Endothelial cell of hepatic sinusoid (primary cell): ENCODE results near the gene A4GNT.
"Not testable (repeated sequence)": the region's sequence is repeated elsewhere in the genome, so short reads cannot be mapped to it uniquely, and the experiment has no call there.

ENCODE experiments used
- in situ Hi-C: cut with HindIII; loops from 2 replicates; pipeline ENCODE4 v1.10.0; 2017; ENCODE audit warnings: low sequenced_read_pairs

The A4GNT gene

DNA sequence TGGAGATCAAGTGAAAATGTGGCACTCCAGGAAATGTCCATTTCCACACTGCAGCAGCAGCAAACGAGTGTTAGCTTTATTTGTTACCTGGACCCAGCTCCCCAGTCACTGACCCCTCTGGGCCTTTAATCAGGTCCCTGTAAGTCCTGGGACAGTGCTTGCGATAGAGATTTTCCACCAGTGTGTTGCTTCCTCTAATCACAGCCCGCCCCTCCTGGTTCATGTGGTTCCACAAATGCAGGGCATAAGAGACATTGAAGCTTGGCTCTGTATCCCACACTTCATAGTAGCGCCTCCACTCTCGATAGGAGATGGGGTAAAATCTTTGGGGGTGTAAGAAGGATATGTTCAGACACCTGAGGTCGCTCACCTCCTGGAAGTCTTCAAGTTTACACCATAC, 8.0 kb downstream of the A4GNT start:
- in situ Hi-C loops, result no loop called here

DNA sequence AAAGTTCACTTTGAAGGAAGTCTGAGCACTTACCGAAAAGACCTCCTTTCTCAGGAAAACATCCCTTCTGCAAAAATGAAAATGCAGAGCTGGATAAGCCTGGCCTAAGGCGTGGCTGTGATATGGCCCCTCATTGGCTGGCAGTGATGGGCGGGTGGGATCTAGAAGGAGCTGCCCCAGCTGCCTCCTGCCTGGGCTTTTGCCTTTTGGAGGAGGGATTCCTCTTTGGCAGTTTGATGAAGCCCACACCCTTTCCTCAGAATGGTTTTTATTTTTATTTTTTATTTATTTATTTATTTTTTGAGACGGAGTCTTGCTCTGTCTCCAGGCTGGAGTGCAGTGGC, 12.8 kb downstream of the A4GNT start:
- in situ Hi-C loops, result no loop called here

DNA sequence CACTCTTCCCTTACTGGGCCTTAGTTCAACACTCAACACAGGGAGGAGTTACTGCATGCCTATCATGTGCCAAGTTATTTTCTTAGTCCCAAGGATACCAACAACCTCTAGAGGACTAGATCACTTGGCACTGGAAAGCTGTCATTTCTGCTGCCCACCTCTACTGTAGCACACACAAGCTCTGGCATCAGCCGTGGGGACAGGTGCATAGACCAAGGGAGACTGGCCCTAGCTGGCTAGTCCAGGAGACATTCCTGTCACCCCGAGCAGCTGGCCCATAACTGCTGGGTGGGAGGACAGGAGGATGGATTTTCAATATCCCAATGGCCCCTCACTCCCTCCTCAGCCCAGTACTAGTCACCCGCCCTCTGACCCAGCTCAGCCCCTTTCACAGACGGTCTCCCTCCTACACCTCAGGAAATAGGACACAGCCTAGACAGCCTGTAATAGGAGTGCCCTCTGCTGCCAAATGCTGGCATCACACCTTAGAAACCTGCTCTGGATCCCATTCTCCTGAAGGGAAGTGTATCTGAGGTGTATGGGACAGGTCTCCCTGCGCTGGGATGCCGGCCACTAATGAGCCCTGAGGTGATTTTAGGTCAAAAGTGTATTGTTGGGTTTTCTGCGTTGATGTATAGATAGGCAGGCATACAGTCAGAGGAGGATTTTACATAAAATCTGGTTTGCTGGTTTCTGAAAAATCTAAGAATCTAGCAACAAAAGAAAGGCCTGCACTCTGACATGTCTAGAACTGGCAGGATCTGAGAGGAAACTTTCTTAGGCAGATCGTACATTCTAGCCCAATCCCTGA, 13.4 kb downstream of the A4GNT start:
- in situ Hi-C loops, result no loop called here

DNA sequence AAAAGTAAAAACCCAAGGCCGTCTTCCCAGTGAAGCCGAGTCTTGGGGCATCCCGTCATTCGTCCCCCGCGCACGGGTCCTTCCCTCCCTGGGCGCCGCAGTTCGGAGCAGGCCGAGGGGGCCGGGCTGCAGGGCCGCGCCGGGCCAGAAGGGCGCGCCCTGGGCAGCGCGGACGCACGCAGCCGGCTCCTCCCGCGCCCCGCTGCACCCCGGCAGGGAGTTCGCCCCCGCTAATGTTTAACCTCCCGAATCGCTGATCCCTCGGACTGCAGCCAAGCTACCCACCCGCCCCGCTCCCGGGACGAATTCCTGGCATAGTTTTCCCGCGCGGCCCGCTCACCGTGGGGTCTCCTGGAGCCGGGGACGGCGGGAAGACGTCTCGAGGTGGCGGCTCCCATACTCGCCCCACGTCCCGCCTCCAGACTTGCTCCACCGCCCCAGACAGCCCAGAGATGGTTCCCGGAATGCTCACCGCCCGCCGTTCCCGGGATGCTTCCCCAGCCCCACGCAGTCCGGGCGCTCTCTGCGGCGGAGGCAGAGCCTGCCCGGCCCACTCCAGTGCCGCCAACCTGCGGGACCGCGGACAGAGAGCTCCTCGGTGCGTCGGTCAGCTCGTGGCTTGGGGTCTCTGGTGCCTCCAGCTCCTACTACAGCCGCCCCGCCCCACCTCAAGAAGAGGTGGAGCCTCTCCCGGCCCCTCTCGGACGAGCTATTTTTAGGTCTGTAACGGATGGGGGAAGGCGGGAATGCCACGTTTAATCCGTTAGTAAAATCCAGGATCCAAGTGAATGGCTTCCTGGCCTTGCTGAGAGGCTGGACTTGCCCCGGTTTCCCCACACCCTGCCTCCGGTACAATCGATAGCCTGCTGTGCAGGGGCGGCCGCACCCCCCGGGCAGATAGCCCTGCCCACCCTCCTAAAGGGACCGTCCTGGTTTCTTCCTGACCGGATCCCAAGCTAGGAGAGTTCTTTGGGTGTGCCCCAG, 16.9 kb downstream of the A4GNT start, which contains the start of gene DZIP1L:
DZIP1L (minus strand) TSS at position 621 of the 984 bp plus-strand sequence. CDS start 11,637 bp downstream, outside the sequence.
- in situ Hi-C loops, result no loop called here

DNA sequence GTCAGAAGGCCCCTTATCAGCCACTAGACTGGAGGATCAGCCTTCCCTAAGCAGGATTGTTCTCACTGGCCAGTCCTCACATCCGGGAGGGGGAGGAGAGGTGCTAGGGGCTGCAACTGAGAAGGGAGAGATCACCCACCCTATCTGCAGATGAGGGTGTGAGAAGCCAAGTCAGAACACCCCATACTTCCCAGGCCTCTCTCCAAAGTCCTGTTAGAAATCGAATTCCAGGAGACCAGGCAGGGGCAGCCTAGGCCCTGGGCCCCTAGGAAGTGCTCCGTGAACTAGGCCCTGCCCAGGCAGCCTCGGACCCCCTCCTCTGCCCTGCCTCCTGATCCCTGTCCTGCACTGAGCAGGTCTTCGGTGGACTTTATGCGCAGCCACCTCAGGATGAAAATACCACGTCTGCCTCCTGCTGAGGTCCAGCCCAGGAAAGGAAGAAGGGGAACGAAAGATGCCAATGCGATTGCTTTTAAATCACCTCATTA, 17.7 kb downstream of the A4GNT start:
- in situ Hi-C loops, result no loop called here

DNA sequence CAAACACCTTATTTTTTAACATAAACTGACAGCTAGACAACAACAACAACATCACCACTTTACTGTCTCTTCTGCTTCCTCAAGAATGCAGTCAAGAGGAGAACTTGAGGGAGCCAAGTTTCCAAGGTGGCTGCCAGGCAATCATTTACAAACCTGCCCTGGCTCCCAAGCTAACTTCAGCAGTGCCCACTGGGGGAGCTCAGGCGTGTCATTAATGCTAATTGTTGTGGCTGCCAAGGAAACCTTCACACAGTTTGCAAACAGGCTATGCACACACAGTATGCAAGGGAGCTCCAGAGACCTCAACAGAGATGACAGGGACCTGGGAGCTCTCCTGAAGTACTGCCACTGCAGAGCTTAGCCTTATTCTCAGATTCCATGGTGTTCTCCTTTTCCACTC, 18.9 kb downstream of the A4GNT start:
- in situ Hi-C loops, result no loop called here

DNA sequence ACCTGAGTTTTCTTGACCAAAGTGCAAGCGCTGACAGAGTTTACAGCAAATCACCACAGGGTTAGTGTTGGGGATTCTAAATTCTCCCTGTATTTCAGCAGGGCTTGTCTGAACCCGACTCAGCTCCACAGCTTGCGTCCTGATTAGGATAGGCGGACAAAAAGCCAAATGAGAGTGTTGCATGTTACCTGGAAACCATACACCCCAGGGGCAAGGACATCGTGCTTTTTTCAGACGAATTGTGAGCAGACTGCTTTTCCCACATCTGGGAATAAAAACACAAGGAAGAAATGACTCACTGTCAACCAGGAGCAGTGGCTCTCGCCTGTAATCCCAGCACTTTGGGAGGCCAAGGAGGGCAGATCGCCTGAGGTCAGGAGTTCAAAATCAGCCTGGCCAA, 19.8 kb downstream of the A4GNT start:
- in situ Hi-C loops, result no loop called here

DNA sequence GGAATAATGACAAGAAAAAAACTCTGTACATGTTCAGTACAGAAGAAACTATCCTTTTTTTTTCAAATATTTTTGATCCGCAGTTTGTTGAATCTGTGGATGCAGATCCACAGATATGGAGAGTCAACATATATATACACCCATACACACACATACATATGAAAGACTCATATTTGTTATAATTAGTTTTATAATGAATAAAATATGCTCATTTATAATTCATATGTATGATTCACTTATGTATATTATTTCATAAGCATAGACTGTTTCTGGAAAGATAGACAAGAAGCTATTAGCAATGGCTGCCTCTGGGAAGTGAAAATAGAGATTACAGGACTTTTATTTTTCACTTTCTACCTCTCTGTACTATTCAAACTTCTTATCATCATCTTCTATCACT, 26.6 kb downstream of the A4GNT start:
- in situ Hi-C loops, result no loop called here

DNA sequence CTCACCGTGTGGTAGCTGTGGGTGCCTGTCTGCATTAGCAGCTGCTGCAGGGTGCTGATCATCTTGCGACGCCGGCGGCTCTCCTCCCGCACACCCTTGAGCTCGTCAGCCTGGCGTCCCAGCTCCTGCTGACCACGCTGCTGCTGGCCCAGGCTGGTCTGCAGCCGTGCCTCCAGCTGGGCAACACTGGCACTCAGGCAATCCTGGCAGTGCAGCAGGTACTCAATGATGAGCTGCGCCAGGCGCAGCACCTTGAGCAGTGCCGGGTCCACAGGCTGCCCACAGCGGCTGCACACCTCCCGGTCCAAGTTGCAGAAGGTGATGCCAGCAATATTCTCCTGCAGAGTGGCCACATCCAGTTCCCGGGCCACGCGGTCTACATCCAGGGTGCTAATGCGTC, 28.7 kb downstream of the A4GNT start:
- in situ Hi-C loops, result no loop called here

DNA sequence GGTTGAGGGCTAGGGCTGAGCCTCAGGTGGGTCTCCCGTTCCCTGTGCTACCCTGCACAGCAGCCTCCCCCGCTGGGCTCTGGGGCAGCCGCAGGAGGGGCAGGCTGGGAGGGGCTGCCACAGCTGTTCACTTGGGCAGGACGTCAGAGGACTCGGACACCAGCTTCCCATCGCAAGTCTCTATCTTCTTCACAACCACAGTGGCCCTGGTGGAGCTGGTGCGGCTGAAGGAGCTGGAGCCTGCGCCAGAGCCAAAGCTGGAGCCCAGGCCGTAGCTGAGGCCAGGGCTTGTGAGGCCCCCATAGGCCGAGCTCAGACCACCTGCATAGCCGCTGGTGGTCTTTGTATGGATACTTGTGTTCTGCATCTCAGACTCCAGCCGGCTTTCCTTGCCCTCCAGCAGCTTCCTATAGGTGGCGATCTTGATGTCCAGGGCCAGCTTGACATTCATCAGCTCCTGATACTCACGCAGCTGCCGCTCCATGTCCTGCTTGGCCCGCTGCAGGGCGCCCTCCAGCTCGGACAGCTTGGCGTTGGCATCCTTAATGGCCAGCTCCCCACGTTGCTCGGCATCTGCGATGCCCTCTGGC, 30.7 kb downstream of the A4GNT start:
- in situ Hi-C loops, result not testable (repeated sequence)

DNA sequence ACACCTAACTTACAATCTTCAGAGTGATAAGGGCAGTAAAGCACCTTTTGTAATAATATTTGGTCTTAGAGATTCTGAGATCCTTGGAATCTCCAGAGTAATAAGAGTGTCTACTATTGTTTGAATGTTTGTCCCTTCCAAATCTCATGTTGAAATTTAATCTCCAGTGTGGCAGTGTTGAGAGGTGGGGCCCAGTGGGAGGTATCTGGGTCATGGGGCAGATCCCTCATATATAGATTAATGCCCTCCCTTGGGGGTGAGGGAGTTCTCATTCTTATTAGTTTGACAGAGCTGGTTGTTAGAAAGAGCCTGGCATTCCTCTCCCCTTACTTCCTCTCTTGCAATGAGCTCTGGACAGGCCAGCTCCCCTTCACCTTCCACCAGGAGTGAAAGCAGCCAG, 32.8 kb downstream of the A4GNT start:
- in situ Hi-C loops, result no loop called here

DNA sequence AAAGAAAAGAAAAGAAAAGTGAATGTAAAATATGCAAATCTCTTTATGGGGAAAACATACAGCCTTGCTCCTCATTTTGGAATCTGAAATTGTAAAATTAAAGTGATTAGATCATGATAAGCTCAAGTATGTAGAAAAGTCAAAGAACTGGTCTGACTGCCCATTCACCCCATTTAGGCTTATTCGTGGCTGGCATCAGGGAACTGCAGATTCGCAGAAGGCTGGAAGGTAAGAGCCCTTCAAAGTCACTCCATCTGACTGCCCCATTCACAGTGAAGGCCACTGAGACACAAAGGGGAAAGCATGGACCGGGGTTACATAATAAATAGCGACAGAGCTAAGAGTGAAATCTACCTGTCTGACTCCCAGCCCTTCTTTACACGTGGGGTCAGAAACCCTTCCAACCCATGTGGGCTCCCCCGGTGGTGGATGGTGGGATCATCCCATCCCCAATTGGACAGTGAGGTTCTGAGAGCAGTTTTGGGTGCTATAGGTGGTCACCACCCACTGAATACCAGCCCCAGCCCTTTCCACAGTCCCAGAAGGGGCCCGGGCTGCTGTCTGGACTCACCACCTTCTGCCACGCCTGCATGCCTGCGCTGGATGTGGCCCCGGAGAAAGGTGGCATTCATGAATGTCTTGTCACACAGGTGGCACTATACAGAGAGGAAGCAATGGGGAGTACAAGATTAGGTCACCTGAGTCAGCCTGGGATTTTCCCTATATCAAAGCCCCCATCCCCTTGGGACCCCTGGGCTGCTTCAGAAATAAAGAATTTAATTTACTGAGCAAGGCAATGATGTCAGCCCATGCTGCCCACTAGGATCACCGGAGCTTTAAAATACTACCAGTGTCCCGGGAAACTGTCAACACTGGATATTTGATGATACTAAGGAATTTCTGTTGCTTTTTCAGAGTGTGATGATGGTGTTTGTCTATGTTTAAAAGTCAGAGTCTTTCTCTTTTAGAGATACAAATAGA, 34.7 kb downstream of the A4GNT start:
- in situ Hi-C loops, result no loop called here

DNA sequence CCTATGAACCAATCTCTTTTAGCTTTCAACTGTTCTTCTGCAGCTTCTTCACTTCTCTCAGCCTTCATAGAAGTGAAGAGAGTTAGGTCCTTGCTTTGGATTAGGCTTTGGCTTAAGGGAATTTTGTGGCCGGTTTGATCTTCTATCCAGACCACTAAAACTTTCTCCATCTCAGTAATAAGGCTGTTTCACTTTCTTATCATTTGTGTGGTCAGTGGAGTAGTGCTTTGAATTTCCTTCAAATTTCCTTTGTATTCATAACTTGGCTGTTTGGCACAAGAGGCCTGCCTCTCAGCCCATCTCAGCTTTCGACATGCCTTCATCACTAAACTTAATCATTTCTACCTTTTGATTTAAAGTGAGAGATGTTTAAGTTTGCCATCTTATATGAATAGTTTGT, 38.5 kb downstream of the A4GNT start:
- in situ Hi-C loops, result no loop called here

DNA sequence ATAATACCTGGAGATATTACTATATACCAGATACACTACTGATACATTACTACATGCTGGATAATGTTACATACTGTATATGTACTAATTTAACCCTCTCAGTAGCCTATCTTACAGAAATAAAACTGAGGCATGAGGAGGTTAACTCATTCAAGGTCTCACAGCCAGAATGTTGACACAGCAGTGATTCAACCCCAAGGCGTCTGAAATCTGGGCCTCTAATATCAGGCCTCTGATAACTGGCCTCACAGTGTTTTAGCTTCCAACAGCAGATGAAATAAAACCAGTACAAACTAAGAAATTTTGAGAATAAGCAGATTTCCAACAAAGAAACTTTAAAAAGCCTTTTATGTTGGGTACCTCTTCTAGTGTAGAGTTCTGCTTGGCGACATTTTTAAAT, 40.2 kb downstream of the A4GNT start:
- in situ Hi-C loops, result no loop called here

DNA sequence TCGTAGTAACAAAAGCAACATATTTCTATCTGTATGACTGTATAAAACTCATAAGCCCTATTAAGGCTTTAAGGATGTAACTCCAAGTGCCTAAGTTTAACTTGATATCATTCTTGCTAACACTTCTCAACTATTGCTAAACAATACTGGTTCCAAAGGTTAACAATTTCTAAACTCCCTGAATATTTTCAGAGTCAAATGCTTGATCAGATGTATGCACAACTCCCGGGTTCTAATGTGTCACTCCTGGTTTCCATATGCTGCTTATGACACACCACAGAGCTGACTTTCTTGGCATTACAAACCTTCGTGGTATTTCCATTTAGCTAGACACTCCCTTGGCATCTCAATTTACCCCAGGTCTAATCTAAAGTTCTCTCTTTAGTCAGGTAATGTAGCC, 43.1 kb downstream of the A4GNT start:
- in situ Hi-C loops, result loop anchor here (5.0 kb wide), 1 partner anchor 47 kb away; no protein-coding TSS in a partner anchor

DNA sequence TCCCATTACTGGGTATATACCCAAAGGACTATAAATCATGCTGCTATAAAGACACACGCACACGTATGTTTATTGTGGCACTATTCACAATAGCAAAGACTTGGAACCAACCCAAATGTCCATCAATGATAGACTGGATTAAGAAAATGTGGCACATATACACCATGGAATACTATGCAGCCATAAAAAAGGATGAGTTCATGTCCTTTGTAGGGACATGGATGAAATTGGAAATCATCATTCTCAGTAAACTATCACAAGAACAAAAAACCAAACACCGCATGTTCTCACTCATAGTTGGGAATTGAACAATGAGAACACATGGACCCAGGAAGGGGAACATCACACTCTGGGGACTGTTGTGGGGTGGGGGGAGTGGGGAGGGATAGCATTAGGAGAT, 46.4 kb downstream of the A4GNT start:
- in situ Hi-C loops, result loop anchor here (5.0 kb wide), 1 partner anchor 43 kb away; no protein-coding TSS in a partner anchor

DNA sequence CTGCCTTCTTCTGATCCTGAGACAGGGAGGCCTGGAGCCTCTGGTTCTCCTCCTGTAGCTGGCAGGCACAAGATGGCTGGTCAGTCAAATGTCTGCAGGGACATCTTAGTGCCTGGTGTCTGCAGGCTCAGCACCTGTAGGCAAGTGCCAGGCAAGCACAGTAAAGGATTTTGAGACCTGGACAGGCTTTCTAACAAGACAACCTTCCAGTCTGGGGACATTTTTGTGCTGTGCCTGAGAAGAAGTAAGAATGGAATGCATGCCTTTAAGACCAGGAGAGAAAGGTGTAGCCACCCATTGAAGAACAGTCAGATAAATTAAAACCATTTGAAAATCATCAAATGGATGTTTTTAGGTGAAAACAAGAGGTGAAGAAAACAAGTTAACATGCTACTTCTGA, 48.0 kb downstream of the A4GNT start:
- in situ Hi-C loops, result no loop called here

DNA sequence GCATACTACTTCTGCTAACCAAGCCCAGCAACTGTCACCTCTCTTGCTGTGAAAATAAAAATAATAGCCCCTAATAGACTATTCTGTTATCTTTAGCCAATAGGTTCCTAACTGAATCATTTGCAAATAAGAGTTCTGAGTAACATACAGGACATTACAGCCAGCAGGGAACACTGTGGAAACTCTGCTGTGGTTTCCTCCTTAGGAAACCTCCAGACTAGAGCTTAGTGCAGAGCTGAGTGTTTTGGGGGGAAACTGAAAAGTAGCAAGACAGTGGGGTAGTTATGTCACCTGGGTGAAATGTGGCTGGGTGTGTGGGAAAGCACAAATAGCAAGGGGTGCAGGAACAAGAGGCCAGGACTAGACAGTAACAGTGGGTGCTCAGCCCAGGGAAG, 49.2 kb downstream of the A4GNT start:
- in situ Hi-C loops, result no loop called here

DNA sequence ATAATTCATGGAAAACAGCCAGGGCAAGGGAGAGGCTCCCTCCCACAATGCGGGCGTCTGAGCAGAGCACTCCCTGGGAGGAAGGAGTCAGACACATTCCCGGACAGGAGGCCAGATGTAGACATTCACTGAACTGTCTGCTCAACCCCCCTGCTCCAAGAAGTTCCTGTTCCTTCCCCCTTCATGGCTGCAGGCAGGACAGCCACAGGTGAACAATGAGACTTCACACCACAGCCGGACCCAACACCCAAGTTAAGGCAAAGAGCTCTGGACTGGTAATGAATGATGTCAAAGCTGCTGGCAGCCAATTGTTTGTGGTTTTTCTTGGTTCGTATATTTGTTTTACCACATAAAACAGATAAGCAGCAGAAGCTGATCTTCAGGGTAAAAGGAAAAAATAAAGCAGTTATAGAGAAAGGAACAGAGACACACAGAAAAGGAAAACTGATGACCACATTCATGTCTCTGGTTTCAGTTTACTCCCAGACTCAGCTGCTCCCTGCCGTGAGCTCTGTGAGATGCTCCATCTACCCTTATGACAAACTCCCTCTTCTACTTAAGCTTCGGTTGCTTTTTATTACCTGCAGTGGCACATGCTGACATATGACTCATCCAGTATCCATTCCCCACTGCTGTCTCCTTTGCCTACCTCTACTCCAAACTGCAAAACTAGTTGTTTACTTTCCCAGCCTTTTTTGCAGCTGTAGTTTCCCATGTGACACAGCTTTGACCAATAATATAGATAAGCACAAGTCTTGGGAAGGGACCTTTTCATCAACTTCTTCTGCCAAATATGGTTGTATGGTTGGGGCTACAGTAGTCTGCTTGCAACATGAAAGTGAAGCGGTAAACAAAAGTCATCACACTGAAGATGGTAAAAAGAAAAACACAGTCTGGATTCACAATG, 49.9 kb downstream of the A4GNT start:
- in situ Hi-C loops, result no loop called here
